Testis (tissue), 2 donors: ENCODE results near the gene POU4F1.

Source experiments
- CTCF ChIP-seq, 3 experiments: fragments of 450-650 bp in 2 of 3; fragments of 200-600 bp in 1 of 3; sonication (generic) in 1 of 3; IDR thresholded peaks; one replicate each; pipeline ENCODE4 v1.5.1; 2016 to 2019; ENCODE audit warnings: antibody characterized with exemption in 3 of 3, mild to moderate bottlenecking in 2 of 3, moderate library complexity in 1 of 3
- POLR2A ChIP-seq: fragments of 450-650 bp; IDR thresholded peaks from one replicate; pipeline ENCODE4 v1.6.1; 2017; ENCODE audit warnings: antibody characterized with exemption, mild to moderate bottlenecking, moderate library complexity

- no peak for TF ChIP-seq POLR2A
- TF ChIP-seq CTCF (IDR thresholded peaks at IDR 0.05), result no peak
Measured at GRCh38 chr13:78569029-78569428, 34.3 kb downstream of the POU4F1 start.
